ENCODE results near the gene CST5. TPM values are rescaled to one million over a fixed set of nuclear protein-coding genes. Genes with fewer than 3 reads are reported as not detected.
"Not testable (repeated sequence)": the region's sequence is repeated elsewhere in the genome, so short reads cannot be mapped to it uniquely, and the experiment has no call there.

Gene CST5
- total and polyA plus RNA-seq, 4 donors = not detected

- H3K9me3 ChIP-seq (ENCODE audit: control insufficient read depth, insufficient read depth, low read length); H3K4me3 ChIP-seq (ENCODE audit: low read depth, low read length); H3K4me1 ChIP-seq (ENCODE audit: control insufficient read depth, insufficient read depth, low read length); H3K36me3 ChIP-seq (ENCODE audit: control insufficient read depth, insufficient read depth, low read length); DNase-seq (ENCODE audit: low read depth in 4 of 6, low spot score in 6 of 6); H3K27ac ChIP-seq (ENCODE audit: low read depth, low read length); H3K27me3 ChIP-seq (ENCODE audit: control insufficient read depth, insufficient read depth, low read length): not testable (repeated sequence)
- 78% methylated on average over 1 of the region's 2 CpGs for WGBS (ENCODE audit: insufficient coverage)
Observed at GRCh38 chr20:23878016-23878542, 1.5 kb downstream of the CST5 start.

GRCh38 chr20:23877524-23877923 is 2.0 kb downstream of the CST5 start:
- Histone ChIP-seq H3K36me3 (ENCODE audit: control insufficient read depth, insufficient read depth, low read length) (no peaks in the 10 kb centered on the region), H3K4me3 (ENCODE audit: low read depth, low read length) (no peak overlapping the region), H3K27me3 (ENCODE audit: control insufficient read depth, insufficient read depth, low read length) (no peaks in the 10 kb centered on the region), H3K27ac (ENCODE audit: low read depth, low read length) (no peak overlapping the region), H3K9me3 (ENCODE audit: control insufficient read depth, insufficient read depth, low read length) (no peaks in the 10 kb centered on the region), H3K4me1 (ENCODE audit: control insufficient read depth, insufficient read depth, low read length) (peaks cover 4% of the 10 kb centered on the region)
- DNase-seq (ENCODE audit: low read depth in 4 of 6, low spot score in 6 of 6) = no peak
- 89% methylated on average over 6 of the region's 6 CpGs for WGBS (ENCODE audit: insufficient coverage)

DNA sequence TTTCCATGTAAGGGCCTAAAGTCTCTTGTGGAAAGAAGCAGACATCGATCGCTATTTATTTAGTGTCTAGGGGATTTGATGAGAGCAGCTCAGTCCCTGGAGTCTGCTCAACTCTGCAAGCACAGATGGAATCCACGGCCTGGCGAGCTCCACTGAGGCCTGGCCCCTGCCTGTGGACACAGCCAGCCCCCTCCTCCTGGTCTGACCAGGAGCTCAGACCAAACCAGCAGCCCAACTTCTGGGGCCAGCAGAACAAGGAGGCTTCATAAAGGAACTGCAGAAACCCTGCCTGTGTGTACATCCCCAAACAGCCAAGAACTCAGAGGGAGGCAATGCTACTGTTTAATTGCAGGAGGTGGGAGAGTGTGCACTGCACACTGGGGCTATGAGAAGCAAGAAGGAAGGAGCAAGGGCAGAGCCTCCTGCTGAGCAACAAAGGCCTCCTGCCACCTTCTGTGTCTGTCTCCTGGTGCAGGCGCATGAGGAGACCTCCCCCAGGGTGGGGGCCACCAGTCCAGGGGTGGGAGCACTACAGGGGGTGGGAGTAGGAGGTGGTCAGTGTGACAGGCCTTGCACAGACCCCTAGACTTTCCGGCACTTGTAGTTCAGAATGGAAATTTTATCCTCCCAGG is 3.8 kb downstream of the CST5 start:
- H3K27ac ChIP-seq (ENCODE audit: low read depth, low read length) = no peak overlapping the region

DNA sequence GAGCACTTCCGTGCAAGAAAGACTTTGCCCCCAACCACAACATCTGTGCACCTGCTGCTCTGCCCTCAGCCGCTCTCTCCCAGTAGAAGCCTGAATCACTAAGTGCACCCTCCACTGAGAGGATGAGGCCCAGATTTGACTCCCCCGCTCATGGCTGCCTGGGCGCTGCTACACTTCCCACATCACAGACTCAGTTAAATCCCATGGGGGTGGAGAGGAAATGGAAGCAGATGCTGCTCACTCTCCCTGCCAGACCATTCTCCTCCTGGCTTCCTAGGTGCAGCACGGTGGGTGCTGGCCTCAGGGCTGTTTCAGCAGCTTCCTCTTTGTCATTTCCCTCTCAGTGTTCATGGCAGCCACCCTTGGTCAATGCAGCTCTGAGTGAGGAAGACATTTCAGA is 4.8 kb downstream of the CST5 start:
- no peak overlapping the region for H3K27ac ChIP-seq (ENCODE audit: low read depth, low read length)
- peaks cover 4% of the 10 kb centered on the region for H3K4me1 ChIP-seq (ENCODE audit: control insufficient read depth, insufficient read depth, low read length)
- H3K9me3 ChIP-seq (ENCODE audit: control insufficient read depth, insufficient read depth, low read length) = no peaks in the 10 kb centered on the region
- H3K36me3 ChIP-seq (ENCODE audit: control insufficient read depth, insufficient read depth, low read length) = no peaks in the 10 kb centered on the region
- H3K4me3 ChIP-seq (ENCODE audit: low read depth, low read length) = no peak overlapping the region
- DNase-seq (ENCODE audit: low read depth in 4 of 6, low spot score in 6 of 6) = no peak
- H3K27me3 ChIP-seq (ENCODE audit: control insufficient read depth, insufficient read depth, low read length) = no peaks in the 10 kb centered on the region
- WGBS (ENCODE audit: insufficient coverage) = 74% methylated on average over 4 of the region's 5 CpGs

More for the DNA sequence above, 3.8 kb downstream of the CST5 start:
- H3K4me3 ChIP-seq (ENCODE audit: low read depth, low read length) = no peak overlapping the region
- H3K27me3 ChIP-seq (ENCODE audit: control insufficient read depth, insufficient read depth, low read length) = no peaks in the 10 kb centered on the region
- no peak for DNase-seq (ENCODE audit: low read depth in 4 of 6, low spot score in 6 of 6)
- H3K36me3 ChIP-seq (ENCODE audit: control insufficient read depth, insufficient read depth, low read length) = no peaks in the 10 kb centered on the region
- peaks cover 4% of the 10 kb centered on the region for H3K4me1 ChIP-seq (ENCODE audit: control insufficient read depth, insufficient read depth, low read length)
- H3K9me3 ChIP-seq (ENCODE audit: control insufficient read depth, insufficient read depth, low read length) = no peaks in the 10 kb centered on the region
- 65% methylated on average over 5 of the region's 6 CpGs for WGBS (ENCODE audit: insufficient coverage)

DNA sequence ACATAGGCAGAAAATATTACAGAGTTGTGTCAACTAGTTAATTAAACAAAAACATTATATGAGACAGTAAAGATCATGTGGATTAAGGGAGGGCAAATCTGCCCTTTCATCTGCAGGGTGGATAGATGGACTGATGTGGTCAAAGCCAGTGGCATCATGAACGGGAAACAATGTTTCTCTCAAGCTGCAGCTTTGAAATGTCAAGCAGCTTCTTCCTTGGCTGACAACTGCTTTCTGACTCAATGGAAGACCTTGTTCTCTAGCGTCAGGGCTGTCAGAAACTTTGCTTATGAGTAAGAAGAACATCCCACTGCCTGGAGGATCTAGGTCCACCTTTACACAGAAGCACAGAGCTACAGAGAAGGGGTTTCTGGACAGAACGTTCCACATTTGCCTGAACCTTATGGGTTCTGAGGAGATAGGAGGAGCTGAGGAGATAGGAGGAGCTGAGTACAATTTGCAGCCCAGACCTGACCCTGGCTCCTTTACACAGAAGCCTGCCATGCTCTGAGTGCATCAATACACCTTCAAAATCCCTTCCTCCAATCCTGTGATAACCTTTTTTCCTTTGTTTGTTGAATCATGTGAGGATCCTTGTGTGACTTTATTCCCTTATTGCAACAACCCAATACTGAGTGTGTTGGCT is 6.1 kb downstream of the CST5 start:
- Histone ChIP-seq H3K4me1 (ENCODE audit: control insufficient read depth, insufficient read depth, low read length) (peaks cover 4% of the 10 kb centered on the region), H3K36me3 (ENCODE audit: control insufficient read depth, insufficient read depth, low read length) (no peaks in the 10 kb centered on the region), H3K4me3 (ENCODE audit: low read depth, low read length) (no peak overlapping the region), H3K27me3 (ENCODE audit: control insufficient read depth, insufficient read depth, low read length) (no peaks in the 10 kb centered on the region), H3K9me3 (ENCODE audit: control insufficient read depth, insufficient read depth, low read length) (no peaks in the 10 kb centered on the region), H3K27ac (ENCODE audit: low read depth, low read length) (no peak overlapping the region)
- no peak for DNase-seq (ENCODE audit: low read depth in 4 of 6, low spot score in 6 of 6)
- 49% methylated on average over 2 of the region's 3 CpGs for WGBS (ENCODE audit: insufficient coverage)

DNA sequence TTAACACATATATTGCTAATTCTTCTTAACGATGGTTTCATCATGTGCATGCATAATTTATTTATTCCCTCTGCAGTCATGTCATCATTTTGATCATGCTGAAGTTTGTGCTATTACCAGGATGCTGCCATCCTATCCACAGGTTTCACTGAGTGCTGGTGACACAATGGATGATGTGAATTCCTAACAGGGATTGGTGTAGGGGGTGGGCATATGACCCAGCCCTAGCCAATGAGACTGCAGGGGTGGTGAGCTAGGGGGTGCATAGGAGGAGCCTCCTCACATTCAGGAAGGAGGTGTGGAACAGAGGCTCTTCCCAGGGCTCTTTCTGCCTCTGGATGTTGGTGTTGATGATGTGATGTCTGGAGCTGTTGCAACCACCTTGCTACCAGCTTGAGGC is 7.5 kb downstream of the CST5 start:
- no peak overlapping the region for H3K4me3 ChIP-seq (ENCODE audit: low read depth, low read length)
- no peaks in the 10 kb centered on the region for H3K9me3 ChIP-seq (ENCODE audit: control insufficient read depth, insufficient read depth, low read length)
- no peaks in the 10 kb centered on the region for H3K27me3 ChIP-seq (ENCODE audit: control insufficient read depth, insufficient read depth, low read length)
- WGBS (ENCODE audit: insufficient coverage) = no CpG with 5 or more reads among the region's 1 CpG
- H3K4me1 ChIP-seq (ENCODE audit: control insufficient read depth, insufficient read depth, low read length) = peaks cover 2% of the 10 kb centered on the region
- no peaks in the 10 kb centered on the region for H3K36me3 ChIP-seq (ENCODE audit: control insufficient read depth, insufficient read depth, low read length)
- no peak overlapping the region for H3K27ac ChIP-seq (ENCODE audit: low read depth, low read length)
- DNase-seq (ENCODE audit: low read depth in 4 of 6, low spot score in 6 of 6) = no peak

GRCh38 chr20:23870461-23870860 is 9.1 kb downstream of the CST5 start:
- no peaks in the 10 kb centered on the region for H3K27me3 ChIP-seq (ENCODE audit: control insufficient read depth, insufficient read depth, low read length)
- H3K9me3 ChIP-seq (ENCODE audit: control insufficient read depth, insufficient read depth, low read length) = no peaks in the 10 kb centered on the region
- DNase-seq (ENCODE audit: low read depth in 4 of 6, low spot score in 6 of 6) = no peak
- no peak overlapping the region for H3K4me3 ChIP-seq (ENCODE audit: low read depth, low read length)
- H3K4me1 ChIP-seq (ENCODE audit: control insufficient read depth, insufficient read depth, low read length) = peaks cover 4% of the 10 kb centered on the region
- H3K27ac ChIP-seq (ENCODE audit: low read depth, low read length) = peak overlapping the region; percentile 44
- WGBS (ENCODE audit: insufficient coverage) = 14% methylated on average over 1 of the region's 4 CpGs
- H3K36me3 ChIP-seq (ENCODE audit: control insufficient read depth, insufficient read depth, low read length) = no peaks in the 10 kb centered on the region

DNA sequence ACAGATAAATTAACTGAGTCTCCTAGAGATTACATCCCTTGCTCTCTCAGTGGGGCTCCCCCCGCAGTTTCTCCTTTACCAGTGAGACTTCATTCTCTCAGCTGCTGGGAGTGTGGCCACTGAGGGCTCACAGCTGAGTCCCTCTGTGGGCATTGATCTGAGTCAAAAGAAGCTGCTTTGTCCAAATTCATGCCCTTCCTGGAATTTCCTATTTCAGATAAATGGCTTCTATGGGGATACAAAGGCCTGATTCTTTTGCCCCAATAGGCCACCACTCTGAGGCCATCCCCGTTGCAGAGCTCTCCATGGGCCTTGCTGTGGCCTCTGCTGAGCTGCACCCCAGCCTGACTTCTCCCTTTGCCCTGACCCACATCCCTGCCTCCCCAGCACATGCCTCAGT is 10.0 kb downstream of the CST5 start:
- Histone ChIP-seq H3K36me3 (ENCODE audit: control insufficient read depth, insufficient read depth, low read length) (no peaks in the 10 kb centered on the region), H3K9me3 (ENCODE audit: control insufficient read depth, insufficient read depth, low read length) (no peaks in the 10 kb centered on the region), H3K27me3 (ENCODE audit: control insufficient read depth, insufficient read depth, low read length) (no peaks in the 10 kb centered on the region), H3K4me1 (ENCODE audit: control insufficient read depth, insufficient read depth, low read length) (peaks cover 4% of the 10 kb centered on the region), H3K27ac (ENCODE audit: low read depth, low read length) (peak overlapping the region; percentile 36), H3K4me3 (ENCODE audit: low read depth, low read length) (no peak overlapping the region)
- 34% methylated on average over 2 of the region's 2 CpGs for WGBS (ENCODE audit: insufficient coverage)
- DNase-seq (ENCODE audit: low read depth in 4 of 6, low spot score in 6 of 6) = peak in 1 of 6 donors; percentile 49

- 18% methylated on average over 2 of the region's 5 CpGs for WGBS (ENCODE audit: insufficient coverage)
- Histone ChIP-seq H3K4me3 (ENCODE audit: low read depth, low read length) (no peak overlapping the region), H3K27me3 (ENCODE audit: control insufficient read depth, insufficient read depth, low read length) (no peaks in the 10 kb centered on the region), H3K27ac (ENCODE audit: low read depth, low read length) (no peak overlapping the region), H3K4me1 (ENCODE audit: control insufficient read depth, insufficient read depth, low read length) (peaks cover 4% of the 10 kb centered on the region), H3K36me3 (ENCODE audit: control insufficient read depth, insufficient read depth, low read length) (no peaks in the 10 kb centered on the region), H3K9me3 (ENCODE audit: control insufficient read depth, insufficient read depth, low read length) (no peaks in the 10 kb centered on the region)
- no peak for DNase-seq (ENCODE audit: low read depth in 4 of 6, low spot score in 6 of 6)
Observed at GRCh38 chr20:23868321-23868720, 11.2 kb downstream of the CST5 start.

Data from spinal cord (tissue), 10 donors.